Activated T-helper 17 cell treated with anti-CD3 and anti-CD28 coated beads, Interleukin-2, amount 50 U/mL, for 72 hours (primary cell): ENCODE data around the gene PTPRD. TPM values are rescaled to one million over a fixed set of nuclear protein-coding genes. Genes with fewer than 3 reads are reported as not detected.

Source experiments
- ATAC-seq: fragments of 150-1000 bp; cut with Tn5 transposase; replicated peaks from 2 replicates; pipeline ENCODE4 v1.10.0; 2021; ENCODE audit warnings: mild to moderate bottlenecking, moderate library complexity
- H3K27ac Mint-ChIP-seq: one replicate; pipeline ENCODE4 v1.8.0; 2022; ENCODE audit warnings: mixed read lengths
- H3K27me3 Mint-ChIP-seq: one replicate; pipeline ENCODE4 v1.8.0; 2022; ENCODE audit warnings: mixed read lengths
- H3K36me3 Mint-ChIP-seq: one replicate; pipeline ENCODE4 v1.8.0; 2022; ENCODE audit warnings: low read depth, mild to moderate bottlenecking, mixed read lengths
- H3K4me1 Mint-ChIP-seq: one replicate; pipeline ENCODE4 v1.8.0; 2022; ENCODE audit warnings: mixed read lengths
- H3K4me3 Mint-ChIP-seq: one replicate; pipeline ENCODE4 v1.8.0; 2022; ENCODE audit warnings: mild to moderate bottlenecking, mixed read lengths
- H3K9me3 Mint-ChIP-seq: one replicate; pipeline ENCODE4 v1.8.0; 2022; ENCODE audit warnings: mixed read lengths
- total RNA-seq, 2 donors: library from RNA; stranded (reverse); gene quantifications; one replicate each; pipeline ENCODE4 v1.2.3, GENCODE V29; 2022

Gene PTPRD
- total RNA-seq, 2 donors from 2014 or later = 0.04 TPM; not detected in 1

DNA sequence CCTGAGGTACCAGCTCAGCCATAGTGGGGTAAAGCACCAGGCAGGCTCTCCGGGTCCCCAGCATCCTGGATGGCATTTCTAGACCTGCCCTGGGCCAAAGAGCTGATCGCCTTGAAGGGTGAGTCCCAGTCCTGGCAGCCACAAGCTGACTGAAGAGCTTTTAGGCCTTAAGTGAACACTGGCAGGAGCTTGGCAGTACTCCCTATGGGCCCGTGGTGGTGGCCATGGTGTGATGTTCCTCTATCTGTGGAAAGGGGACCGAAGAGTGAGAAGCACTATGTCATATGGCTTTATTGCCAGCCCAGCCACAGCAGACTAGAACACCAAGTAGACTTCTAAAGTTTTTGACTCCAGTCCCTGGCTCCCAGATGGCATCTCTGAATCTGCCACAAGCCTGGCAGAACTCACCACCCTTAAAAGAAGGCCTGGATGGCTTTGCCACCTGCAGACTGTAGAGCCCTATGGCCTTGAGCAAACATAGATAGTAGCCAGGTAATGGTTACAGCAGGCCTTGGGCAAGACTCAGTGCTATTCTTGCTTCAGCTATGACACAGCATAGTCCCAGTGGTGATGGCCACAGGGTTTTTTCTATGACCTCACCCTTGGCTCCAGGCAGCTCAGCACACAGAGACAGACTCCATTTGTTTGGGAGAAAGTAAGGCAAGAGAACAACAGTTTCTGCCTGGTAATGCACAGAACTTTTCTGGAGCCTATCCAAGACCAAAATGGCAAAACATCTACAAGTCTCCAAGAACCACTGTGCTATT, 2011.7 kb downstream of the PTPRD start:
- ATAC-seq = no peak
- H3K4me1 Mint-ChIP-seq = no peaks in the 10 kb centered on the region
- no peaks in the 10 kb centered on the region for H3K9me3 Mint-ChIP-seq
- no peaks in the 10 kb centered on the region for H3K27me3 Mint-ChIP-seq
- H3K27ac Mint-ChIP-seq = no peak overlapping the region
- H3K4me3 Mint-ChIP-seq = no peak overlapping the region
- H3K36me3 Mint-ChIP-seq = no peaks in the 10 kb centered on the region

DNA sequence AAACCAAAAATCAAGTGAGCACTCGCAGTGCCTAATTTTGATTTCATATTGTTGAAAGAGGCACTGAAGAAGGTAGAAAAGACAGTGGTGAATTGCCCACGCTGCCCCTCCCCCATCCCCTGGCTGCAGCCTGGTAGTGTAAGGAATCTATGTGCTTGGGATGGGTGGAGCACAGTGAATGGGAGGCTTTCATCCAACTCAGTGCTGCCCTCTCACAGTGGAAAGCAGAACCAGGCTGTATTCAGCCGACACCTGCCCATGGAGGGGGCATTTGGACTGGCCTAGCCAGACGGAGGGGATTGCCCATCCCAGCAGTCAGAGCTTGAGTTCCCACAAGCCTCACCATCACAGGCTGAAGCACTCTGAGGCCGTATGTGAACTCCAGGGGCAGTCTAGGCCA, 2012.9 kb downstream of the PTPRD start:
- no peaks in the 10 kb centered on the region for H3K9me3 Mint-ChIP-seq
- H3K4me3 Mint-ChIP-seq = no peak overlapping the region
- no peak overlapping the region for H3K27ac Mint-ChIP-seq
- ATAC-seq = no peak
- H3K4me1 Mint-ChIP-seq = no peaks in the 10 kb centered on the region
- H3K36me3 Mint-ChIP-seq = no peaks in the 10 kb centered on the region
- no peaks in the 10 kb centered on the region for H3K27me3 Mint-ChIP-seq

DNA sequence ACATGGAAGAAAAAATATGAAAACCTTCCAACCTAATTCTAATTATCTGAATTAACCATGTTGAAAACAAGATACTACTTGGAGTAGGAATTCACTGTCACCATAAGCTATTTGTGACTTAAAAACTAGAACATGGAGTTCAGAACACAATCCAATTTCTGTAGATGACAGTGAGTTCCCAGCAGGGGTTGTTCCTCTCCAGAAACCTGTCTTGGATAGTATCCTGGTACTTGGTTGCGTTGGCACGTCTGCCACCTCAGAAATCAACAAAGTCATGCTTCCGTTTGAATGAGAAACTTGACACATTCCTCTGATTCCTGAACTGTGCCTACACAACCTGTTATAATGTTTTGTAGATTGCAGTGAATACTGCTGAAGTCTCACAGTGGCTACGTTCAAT, 2023.3 kb downstream of the PTPRD start:
- no peak for ATAC-seq
- Mint-ChIP-seq H3K9me3 (no peaks in the 10 kb centered on the region), H3K4me3 (no peak overlapping the region), H3K27me3 (peaks cover 2% of the 10 kb centered on the region), H3K27ac (no peak overlapping the region), H3K36me3 (no peaks in the 10 kb centered on the region), H3K4me1 (no peaks in the 10 kb centered on the region)

DNA sequence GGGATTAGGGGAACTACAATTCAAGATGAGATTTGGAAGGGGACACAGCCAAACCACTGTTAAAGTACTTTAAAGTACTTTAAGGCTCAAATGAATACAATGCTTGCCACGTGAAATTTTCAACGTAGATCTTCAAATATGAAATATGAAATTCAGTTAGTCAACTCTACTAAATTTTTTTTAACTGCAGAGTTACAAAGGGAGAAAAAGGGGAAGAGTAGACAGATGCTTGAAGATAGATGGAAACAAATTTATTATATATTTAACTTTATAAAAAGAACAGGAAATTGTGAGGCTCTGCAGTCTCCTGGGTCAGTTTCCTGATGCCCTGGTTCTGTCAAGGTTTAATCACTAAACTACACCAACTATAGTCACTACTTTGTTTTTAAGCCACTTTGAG, 2027.8 kb downstream of the PTPRD start:
- no peak for ATAC-seq
- Mint-ChIP-seq H3K27me3 (peaks cover 6% of the 10 kb centered on the region), H3K4me3 (no peak overlapping the region), H3K27ac (no peak overlapping the region), H3K36me3 (no peaks in the 10 kb centered on the region), H3K9me3 (no peaks in the 10 kb centered on the region), H3K4me1 (no peaks in the 10 kb centered on the region)

DNA sequence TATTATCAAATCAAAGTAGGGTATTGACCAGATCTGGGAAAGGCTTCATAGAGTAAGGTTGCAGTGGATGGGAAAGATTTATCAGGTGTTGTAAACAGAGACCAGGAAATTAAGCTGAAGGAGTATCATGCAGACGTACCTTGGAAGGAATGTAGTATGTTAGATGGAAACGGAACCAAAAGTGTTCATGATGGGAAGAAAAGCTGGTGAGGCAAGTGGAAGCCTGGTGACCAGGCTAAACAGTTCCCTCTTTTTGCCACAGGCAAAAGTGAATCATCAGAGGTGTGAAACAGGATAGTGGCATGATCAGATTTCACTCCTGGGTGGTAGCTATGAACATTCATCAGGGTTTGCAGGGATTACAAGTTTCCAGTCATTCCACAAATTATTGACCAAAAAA, 2033.1 kb downstream of the PTPRD start:
- Mint-ChIP-seq H3K9me3 (no peaks in the 10 kb centered on the region), H3K36me3 (no peaks in the 10 kb centered on the region), H3K4me1 (no peaks in the 10 kb centered on the region), H3K27me3 (peaks cover 9% of the 10 kb centered on the region), H3K27ac (no peak overlapping the region), H3K4me3 (no peak overlapping the region)
- no peak for ATAC-seq

DNA sequence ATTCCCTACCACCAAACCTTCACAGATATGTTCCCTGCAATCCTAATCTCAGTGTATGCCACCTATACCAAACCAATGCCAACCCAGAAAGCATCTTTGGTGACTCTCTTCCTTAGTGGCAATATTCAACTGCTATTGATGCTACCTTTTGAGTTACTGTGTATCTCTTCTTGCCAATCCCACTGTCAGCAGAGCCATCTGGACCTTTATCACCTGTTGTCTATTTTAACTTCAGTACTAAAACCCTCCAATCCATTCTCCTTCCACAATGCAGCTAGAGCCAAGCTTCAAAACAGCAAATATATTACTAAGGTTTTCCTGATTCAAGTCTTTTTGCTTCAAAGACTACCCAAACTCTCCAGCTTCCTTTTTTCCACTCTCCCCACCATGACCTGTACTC, 2036.1 kb downstream of the PTPRD start:
- ATAC-seq = no peak
- H3K27ac Mint-ChIP-seq = no peak overlapping the region
- peaks cover 9% of the 10 kb centered on the region for H3K27me3 Mint-ChIP-seq
- H3K4me1 Mint-ChIP-seq = no peaks in the 10 kb centered on the region
- H3K9me3 Mint-ChIP-seq = no peaks in the 10 kb centered on the region
- no peak overlapping the region for H3K4me3 Mint-ChIP-seq
- H3K36me3 Mint-ChIP-seq = no peaks in the 10 kb centered on the region

DNA sequence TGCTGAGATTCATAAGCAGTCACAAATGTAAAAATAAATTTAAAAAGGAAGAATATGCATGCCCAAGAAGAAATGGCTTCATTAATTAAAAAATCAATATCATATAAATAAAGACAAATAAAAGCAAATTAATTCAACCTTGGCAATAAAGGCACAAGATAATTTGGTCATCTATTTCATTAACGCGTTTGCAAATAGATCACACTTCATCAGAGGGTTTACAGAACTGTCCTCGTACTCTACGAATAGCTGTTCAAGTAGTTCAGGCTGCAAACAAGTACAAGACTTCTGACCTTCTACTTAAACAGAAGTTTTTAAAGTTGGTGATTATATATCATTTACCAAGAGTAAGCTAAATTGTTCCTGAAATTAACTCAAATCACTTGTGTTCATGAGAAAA, 2038.0 kb downstream of the PTPRD start:
- no peak overlapping the region for H3K27ac Mint-ChIP-seq
- no peaks in the 10 kb centered on the region for H3K36me3 Mint-ChIP-seq
- no peaks in the 10 kb centered on the region for H3K9me3 Mint-ChIP-seq
- no peak overlapping the region for H3K4me3 Mint-ChIP-seq
- peaks cover 5% of the 10 kb centered on the region for H3K27me3 Mint-ChIP-seq
- no peak for ATAC-seq
- H3K4me1 Mint-ChIP-seq = no peaks in the 10 kb centered on the region

DNA sequence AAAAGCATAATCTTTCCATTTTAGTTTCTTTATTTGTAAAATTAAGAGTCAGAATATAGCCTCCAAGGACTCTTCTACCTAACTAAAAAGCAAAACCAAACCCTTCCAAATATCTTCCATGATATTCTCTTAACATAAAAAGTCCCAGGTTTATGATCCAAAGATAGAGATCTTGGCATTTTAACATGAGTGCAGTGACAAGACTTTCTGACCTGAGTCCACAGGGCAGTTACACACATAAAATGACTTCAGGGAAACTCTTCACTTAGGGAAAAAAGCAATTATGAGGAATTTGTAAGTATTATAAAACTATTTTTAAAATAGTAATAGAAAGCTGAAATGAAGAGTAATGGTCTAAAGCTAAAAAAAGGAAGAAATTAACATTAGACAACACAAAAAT, 2040.6 kb downstream of the PTPRD start:
- ATAC-seq = no peak
- H3K27ac Mint-ChIP-seq = no peak overlapping the region
- H3K36me3 Mint-ChIP-seq = no peaks in the 10 kb centered on the region
- peaks cover 10% of the 10 kb centered on the region for H3K27me3 Mint-ChIP-seq
- H3K4me1 Mint-ChIP-seq = no peaks in the 10 kb centered on the region
- peaks cover 2% of the 10 kb centered on the region for H3K9me3 Mint-ChIP-seq
- no peak overlapping the region for H3K4me3 Mint-ChIP-seq

DNA sequence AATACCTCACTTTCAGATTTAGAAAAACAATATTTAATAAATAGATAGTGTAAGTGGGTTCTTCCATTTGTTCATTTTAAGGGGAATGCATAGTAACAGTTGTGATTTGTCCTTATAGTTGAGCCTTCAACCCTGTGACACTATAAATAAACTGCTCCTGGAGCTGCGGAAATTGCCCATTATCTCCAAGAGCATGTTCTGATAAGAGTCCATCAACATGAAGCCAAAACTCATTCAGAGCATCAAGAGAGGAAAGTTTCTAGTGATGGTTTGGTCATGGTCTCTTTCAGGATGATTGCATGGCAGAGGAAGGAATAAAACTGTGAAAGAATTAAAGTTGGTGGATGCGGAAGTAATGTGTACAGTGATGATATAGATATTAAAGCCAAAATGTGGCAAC, 2041.2 kb downstream of the PTPRD start:
- no peak overlapping the region for H3K27ac Mint-ChIP-seq
- no peaks in the 10 kb centered on the region for H3K36me3 Mint-ChIP-seq
- no peak for ATAC-seq
- peaks cover 4% of the 10 kb centered on the region for H3K9me3 Mint-ChIP-seq
- H3K4me3 Mint-ChIP-seq = no peak overlapping the region
- no peaks in the 10 kb centered on the region for H3K4me1 Mint-ChIP-seq
- H3K27me3 Mint-ChIP-seq = peaks cover 10% of the 10 kb centered on the region

DNA sequence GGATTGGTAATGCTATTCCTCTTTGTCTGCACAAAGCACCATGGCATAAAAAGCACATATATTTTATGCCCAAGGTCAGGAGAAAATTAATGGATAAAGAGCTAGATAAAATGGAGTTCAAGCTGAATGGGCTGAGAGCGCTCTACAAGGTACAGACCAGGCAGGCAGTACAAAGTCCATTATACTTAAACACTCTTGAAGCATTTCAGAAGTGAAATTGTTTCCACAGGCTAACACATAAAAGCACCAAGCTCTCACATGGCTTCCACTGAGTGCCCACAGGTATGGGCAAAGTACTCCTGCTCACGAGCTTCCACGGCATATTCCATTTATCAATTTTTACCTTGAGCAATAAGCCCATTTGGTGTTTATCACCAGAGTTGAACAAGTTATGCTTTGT, 2042.0 kb downstream of the PTPRD start:
- no peaks in the 10 kb centered on the region for H3K36me3 Mint-ChIP-seq
- H3K27ac Mint-ChIP-seq = no peak overlapping the region
- no peak overlapping the region for H3K4me3 Mint-ChIP-seq
- no peaks in the 10 kb centered on the region for H3K4me1 Mint-ChIP-seq
- H3K27me3 Mint-ChIP-seq = peaks cover 9% of the 10 kb centered on the region
- no peak for ATAC-seq
- peaks cover 4% of the 10 kb centered on the region for H3K9me3 Mint-ChIP-seq

DNA sequence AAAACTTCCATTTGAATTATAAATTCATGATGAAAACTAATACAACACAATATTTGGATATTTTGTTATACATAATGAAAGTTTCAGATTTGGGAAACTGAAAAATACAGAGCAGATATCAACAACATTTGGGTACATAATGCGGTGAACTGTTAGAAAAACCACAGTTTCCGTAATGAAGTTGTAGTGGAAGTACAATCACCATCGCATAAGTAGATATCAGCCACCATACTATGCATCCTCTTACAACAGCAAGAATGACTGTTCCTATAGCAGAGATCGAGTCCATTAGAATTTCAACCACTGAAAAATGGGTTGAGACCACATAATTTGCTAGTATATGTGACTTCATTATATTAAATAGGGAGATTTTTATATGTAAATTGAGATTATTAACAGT, 2043.0 kb downstream of the PTPRD start:
- Mint-ChIP-seq H3K27me3 (peaks cover 9% of the 10 kb centered on the region), H3K9me3 (peaks cover 4% of the 10 kb centered on the region), H3K36me3 (no peaks in the 10 kb centered on the region), H3K4me1 (peaks cover 3% of the 10 kb centered on the region), H3K4me3 (no peak overlapping the region), H3K27ac (no peak overlapping the region)
- no peak for ATAC-seq

DNA sequence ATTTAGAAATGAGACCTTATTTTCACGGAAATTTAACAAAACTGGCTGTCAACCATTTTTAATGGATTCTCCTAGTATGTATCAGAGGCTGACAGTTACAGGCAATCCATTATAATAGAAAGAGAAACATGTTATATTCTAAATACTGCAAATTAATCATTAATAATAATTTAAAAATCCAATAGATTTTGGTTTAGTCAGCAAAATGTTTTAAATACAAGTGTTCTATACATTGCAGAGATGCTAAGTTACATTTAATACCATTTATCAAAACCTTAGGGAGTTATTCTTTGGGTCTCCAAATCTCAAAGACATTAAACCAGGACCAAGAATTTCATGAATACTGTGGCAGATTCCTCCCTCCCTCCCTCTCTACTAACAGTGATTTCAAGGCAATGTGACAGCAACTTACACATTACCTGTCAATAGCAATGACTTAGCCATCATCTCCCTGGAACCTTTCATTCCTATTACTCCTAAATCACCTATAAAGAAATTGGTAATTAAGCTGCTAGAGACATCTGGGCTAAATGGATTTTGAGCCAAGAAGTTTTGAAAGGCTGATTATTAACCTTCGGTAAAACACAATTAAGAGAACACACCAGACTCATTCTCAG, 2044.7 kb downstream of the PTPRD start:
- Mint-ChIP-seq H3K27me3 (peaks cover 9% of the 10 kb centered on the region), H3K4me1 (peaks cover 5% of the 10 kb centered on the region), H3K4me3 (no peak overlapping the region), H3K27ac (no peak overlapping the region), H3K9me3 (peaks cover 4% of the 10 kb centered on the region), H3K36me3 (no peaks in the 10 kb centered on the region)
- no peak for ATAC-seq

DNA sequence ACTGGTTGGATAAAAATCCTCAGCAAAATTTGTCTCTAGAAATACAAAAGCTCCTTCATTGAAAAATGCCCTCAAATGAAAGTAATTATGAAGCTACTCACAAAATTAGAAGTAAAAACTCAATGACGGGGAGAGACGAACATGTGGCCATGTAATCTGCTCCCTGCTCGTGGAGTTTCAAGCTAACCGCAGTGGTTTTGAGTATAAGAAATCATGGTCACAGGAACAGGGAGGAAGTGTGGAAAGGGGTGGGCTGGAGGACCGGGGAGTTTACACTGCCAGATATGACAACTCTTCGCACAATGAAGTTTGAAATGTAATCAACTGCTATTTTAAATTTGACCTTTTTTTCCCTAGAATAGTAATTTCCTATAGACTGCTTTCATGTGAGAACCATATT, 2047.8 kb downstream of the PTPRD start:
- H3K4me3 Mint-ChIP-seq = no peak overlapping the region
- H3K4me1 Mint-ChIP-seq = peaks cover 5% of the 10 kb centered on the region
- no peak overlapping the region for H3K27ac Mint-ChIP-seq
- peaks cover 4% of the 10 kb centered on the region for H3K9me3 Mint-ChIP-seq
- H3K36me3 Mint-ChIP-seq = no peaks in the 10 kb centered on the region
- no peak for ATAC-seq
- H3K27me3 Mint-ChIP-seq = peaks cover 9% of the 10 kb centered on the region

DNA sequence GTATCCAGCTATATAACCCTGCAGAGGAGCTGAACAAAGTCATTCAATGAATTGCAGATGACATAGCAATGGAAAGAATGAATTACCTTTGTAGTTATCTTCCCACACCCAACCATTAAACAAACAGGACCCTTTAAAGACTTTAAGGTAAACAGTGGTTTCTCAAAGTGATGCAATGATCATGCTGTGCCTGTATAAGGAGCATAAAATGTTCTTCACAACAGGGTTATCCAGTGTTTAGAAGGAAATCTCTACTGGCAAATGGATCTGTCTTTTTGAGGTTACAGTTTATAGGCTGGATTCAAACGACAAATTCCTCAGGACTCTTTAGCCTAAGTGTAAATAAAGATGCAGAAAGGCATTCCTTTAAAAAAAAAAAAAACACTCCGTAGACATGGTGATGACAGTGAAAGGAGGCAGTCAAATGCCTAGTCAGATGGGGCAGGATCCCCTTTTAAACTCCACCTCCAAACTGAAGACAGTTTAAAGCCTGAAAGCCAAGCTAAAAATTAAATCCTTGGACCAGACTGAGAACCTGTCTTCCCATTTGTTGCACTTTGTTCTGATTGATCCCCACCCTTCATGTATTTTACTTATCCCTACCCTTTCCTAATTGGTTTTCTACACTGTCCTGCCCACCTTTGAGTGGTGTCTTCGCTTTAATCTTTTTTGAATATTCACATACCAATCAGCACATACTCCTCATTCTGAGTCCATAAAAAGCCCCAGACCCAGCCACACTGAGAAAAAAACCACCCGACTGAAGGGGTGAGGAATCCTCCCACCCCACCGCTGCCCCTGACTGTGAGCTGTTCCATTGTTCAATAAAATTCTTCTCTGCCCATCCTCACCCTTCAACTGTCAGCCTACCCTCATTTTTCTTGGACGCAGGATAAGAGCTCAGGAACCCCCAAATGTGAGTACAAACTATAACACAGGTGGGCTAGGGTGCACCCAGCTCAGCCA, 2052.0 kb downstream of the PTPRD start:
- Mint-ChIP-seq H3K36me3 (no peaks in the 10 kb centered on the region), H3K27ac (no peak overlapping the region), H3K4me1 (peaks cover 5% of the 10 kb centered on the region), H3K4me3 (no peak overlapping the region), H3K9me3 (no peaks in the 10 kb centered on the region), H3K27me3 (no peaks in the 10 kb centered on the region)
- no peak for ATAC-seq

DNA sequence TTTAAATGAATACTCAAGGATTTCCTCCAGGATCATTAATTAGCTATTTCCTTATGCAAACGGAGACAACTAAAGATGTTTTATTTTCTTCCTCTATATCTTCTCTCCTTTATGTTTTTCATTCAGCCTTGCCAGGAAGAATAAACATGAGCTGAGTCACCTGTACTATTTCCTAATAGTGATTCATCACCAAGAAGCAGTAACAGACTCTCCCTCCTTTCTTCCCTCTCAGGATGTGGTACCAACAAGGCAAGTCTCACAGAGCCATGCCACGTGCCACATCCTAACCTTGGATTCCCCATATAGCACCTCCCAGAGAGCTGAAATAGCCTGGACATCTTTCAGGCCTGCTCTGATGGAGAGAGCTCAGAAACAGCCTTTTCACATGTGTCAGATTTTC, 2054.6 kb downstream of the PTPRD start:
- no peaks in the 10 kb centered on the region for H3K36me3 Mint-ChIP-seq
- no peak overlapping the region for H3K4me3 Mint-ChIP-seq
- no peak overlapping the region for H3K27ac Mint-ChIP-seq
- no peak for ATAC-seq
- H3K4me1 Mint-ChIP-seq = no peaks in the 10 kb centered on the region
- no peaks in the 10 kb centered on the region for H3K27me3 Mint-ChIP-seq
- no peaks in the 10 kb centered on the region for H3K9me3 Mint-ChIP-seq
